ENCODE results near the gene FAM171A2.
"Not testable (repeated sequence)": the region's sequence is repeated elsewhere in the genome, so short reads cannot be mapped to it uniquely, and the experiment has no call there.

FAM171A2 gene

GRCh38 chr17:44350733-44351226, 12.9 kb downstream of the FAM171A2 start:
- peaks cover 13% of the 10 kb centered on the region for H3K4me1 Mint-ChIP-seq
- H3K27ac Mint-ChIP-seq, result no peak overlapping the region
- no peak overlapping the region for H3K4me3 Mint-ChIP-seq
- H3K36me3 Mint-ChIP-seq (ENCODE audit: low read depth), result peaks cover 11% of the 10 kb centered on the region
- no peaks in the 10 kb centered on the region for H3K9me3 Mint-ChIP-seq
- H3K27me3 Mint-ChIP-seq (ENCODE audit: low read depth), result no peaks in the 10 kb centered on the region
- TF ChIP-seq CTCF (IDR thresholded peaks at IDR 0.05; ENCODE audit: unreplicated experiment in 3 of 3), result peak; percentile 71 to 75 (median 73)

- no peaks in the 10 kb centered on the region for H3K9me3 Mint-ChIP-seq
- TF ChIP-seq CTCF (IDR thresholded peaks at IDR 0.05; ENCODE audit: unreplicated experiment in 3 of 3), result no peak
- no peak overlapping the region for H3K27ac Mint-ChIP-seq
- peaks cover 13% of the 10 kb centered on the region for H3K4me1 Mint-ChIP-seq
- peaks cover 5% of the 10 kb centered on the region for H3K36me3 Mint-ChIP-seq (ENCODE audit: low read depth)
- H3K27me3 Mint-ChIP-seq (ENCODE audit: low read depth), result peaks cover 4% of the 10 kb centered on the region
- no peak overlapping the region for H3K4me3 Mint-ChIP-seq
These were observed 14.0 kb downstream of the FAM171A2 start for GRCh38 chr17:44349553-44350070.

GRCh38 chr17:44348988-44349364, 14.7 kb downstream of the FAM171A2 start:
- no peak for TF ChIP-seq CTCF (IDR thresholded peaks at IDR 0.05; ENCODE audit: unreplicated experiment in 3 of 3)
- Mint-ChIP-seq H3K9me3 (no peaks in the 10 kb centered on the region), H3K4me1 (peaks cover 13% of the 10 kb centered on the region), H3K27me3 (ENCODE audit: low read depth) (peaks cover 4% of the 10 kb centered on the region), H3K36me3 (ENCODE audit: low read depth) (peaks cover 5% of the 10 kb centered on the region), H3K4me3 (no peak overlapping the region), H3K27ac (no peak overlapping the region)

- Mint-ChIP-seq H3K27me3 (ENCODE audit: low read depth) (peaks cover 9% of the 10 kb centered on the region), H3K27ac (no peak overlapping the region), H3K9me3 (no peaks in the 10 kb centered on the region), H3K4me3 (peak overlapping the region in 2 of 3 experiments; percentile 2 to 44), H3K4me1 (peaks cover 13% of the 10 kb centered on the region), H3K36me3 (ENCODE audit: low read depth) (peaks cover 5% of the 10 kb centered on the region)
- TF ChIP-seq CTCF (IDR thresholded peaks at IDR 0.05; ENCODE audit: unreplicated experiment in 3 of 3), result no peak
These were observed 15.2 kb downstream of the FAM171A2 start for GRCh38 chr17:44348234-44348987.

GRCh38 chr17:44347206-44348055, 16.2 kb downstream of the FAM171A2 start:
- Mint-ChIP-seq H3K27me3 (ENCODE audit: low read depth) (peaks cover 14% of the 10 kb centered on the region), H3K4me3 (peak overlapping the region; percentile 47 to 97 (median 52))
- not testable (repeated sequence) for H3K36me3 Mint-ChIP-seq (ENCODE audit: low read depth); H3K4me1 Mint-ChIP-seq; H3K9me3 Mint-ChIP-seq; H3K27ac Mint-ChIP-seq
